CD4-positive, alpha-beta T cell treated with Interleukin-15 for 1 hour (primary cell): ENCODE measurements around the gene ZNF827.

Source experiments
- DNase-seq: peaks from one replicate; pipeline ENCODE4 v3.0.0-alpha.2; 2020

Gene ZNF827

DNA sequence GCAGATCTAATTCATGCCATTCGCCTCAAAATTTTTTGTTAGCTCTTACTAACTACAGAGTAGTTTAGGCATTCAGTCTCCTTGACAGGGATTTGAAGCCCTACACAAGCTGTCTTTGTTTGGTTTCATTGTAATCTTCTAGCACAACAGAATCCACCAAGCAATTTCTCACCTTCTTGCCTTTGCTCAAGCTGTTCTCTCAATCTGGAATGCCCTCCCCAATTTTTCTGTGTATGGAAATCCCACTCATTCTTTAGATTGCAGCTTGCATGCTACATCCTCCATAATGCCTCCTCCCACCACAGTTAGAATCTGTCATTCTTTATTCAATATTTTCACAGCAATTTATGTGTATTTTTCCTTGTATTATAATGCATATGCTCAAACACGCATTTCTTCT lies 195.0 kb downstream of the ZNF827 start:
- no peak for DNase-seq

DNA sequence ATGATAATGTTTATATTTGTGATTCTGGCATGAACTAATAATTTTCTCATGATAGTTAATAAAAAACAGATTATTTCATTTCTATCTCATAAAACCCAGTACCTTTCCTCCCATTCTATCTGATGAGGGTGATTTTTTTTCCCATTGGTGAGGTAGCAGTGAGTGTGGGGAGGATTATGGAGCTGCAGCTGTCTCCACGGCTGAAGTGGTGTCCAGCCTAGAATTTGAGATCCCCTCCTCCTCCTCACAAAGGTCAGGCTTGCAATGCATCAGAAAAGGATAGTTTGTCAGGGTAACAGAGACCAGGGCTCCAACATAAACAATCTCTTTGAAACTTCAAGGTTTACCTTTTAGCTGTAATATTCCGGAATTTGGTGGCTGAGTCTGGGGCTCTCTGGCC lies 197.8 kb downstream of the ZNF827 start:
- DNase-seq: no peak

- no peak for DNase-seq
Observed at GRCh38 chr4:145739845-145740244, 198.8 kb downstream of the ZNF827 start.

- DNase-seq: no peak
Observed at GRCh38 chr4:145736241-145736831, 202.3 kb downstream of the ZNF827 start.

DNA sequence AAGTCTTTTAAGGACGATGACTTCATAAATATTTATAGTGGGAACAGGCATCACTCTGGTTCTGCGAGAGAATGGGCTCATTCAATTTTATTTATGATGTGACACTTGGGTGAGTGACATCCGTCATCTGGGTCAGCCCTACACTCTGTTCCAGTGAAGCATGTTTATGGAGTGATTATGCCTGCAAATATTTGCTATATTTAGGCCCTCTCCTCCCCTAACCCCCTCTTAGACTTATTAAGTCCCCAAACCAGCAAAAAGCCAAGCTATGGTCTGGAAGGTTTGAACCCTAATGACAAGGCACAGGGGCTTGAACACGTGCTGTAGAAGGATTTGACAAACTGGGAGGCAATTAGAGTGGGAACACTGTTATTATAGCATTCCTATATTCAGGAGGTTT lies 202.8 kb downstream of the ZNF827 start:
- no peak for DNase-seq

GRCh38 chr4:145735347-145735675 lies 203.3 kb downstream of the ZNF827 start:
- no peak for DNase-seq

DNA sequence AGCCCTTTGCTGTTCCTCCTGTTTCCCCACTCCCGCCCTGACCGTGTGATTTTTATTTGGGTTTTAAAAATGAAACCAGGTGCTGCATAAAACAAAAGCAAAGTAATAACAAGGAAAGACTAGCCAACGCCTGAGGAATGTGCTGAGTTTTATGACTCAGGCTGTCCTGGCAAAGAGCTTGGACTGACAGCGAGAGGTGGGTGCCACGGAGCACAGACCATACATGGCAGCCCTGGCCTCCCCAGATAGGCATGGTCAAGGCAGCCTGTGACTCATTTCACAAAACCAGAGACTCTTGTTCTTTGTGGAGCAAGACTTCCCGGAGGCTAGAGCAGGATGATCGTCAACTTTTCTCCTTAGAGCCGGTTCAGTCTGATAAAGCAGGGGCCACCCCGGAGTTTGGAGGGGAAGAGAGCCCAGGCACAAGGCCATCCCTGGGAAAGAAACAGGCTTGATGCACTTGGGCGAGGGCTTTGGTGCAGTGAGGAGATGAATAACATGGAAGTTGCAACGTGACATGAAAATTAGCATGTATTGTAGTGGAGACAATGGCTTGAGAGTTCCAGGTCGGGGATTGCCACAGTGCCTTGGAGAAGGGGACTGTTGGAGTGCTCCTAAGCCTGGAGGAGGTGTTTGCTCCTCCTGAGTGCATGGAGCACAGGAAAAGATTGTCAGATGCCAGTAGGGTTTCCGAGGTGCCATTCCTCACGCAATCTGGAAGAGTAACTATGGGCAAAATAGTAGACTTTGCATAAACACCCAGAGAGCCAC lies 203.9 kb downstream of the ZNF827 start:
- no peak for DNase-seq

GRCh38 chr4:145734031-145734430 lies 204.6 kb downstream of the ZNF827 start:
- DNase-seq: no peak

- DNase-seq: peak; percentile 83
Observed at GRCh38 chr4:145732895-145733880, 205.4 kb downstream of the ZNF827 start.

GRCh38 chr4:145732001-145732815 lies 206.4 kb downstream of the ZNF827 start:
- no peak for DNase-seq

GRCh38 chr4:145731028-145731427 lies 207.6 kb downstream of the ZNF827 start:
- no peak for DNase-seq

- no peak for DNase-seq
Observed at GRCh38 chr4:145730026-145730425, 208.6 kb downstream of the ZNF827 start.

DNA sequence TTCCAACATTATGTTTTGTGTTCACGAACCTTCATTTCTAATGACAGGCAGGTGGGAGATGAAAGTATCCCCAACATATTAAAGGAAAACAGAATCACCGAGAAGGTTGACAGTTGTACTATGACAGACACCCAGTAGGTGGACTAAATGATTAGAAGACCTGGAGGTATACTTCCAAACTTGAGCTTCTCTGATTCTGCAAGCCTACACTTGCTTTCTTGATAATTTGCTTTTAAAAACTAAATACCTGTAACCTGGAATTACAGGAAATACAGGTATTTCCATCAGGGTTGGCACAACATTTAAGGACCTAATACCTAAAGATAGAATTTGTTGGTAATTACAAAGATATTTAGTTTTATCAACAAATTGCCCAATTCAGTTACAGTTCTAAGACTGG lies 215.3 kb downstream of the ZNF827 start:
- DNase-seq: no peak

DNA sequence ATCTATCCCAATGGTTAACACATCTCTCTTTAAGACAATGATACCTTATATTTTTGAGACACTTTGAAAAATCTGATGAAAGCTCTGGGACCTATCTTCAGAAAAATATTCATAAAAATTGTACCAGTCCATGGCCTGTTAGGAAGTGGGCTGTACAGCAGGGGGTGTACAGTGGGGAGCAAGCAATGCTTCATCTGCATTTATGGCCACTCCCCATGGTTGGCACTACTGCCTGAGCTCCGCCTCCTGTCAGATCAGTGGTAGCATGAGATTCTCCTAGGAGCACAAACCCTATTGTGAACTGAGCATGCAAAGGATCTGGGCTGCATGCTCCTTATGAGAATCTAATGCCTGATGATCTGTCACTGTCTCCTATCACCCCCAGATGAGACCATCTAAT lies 216.1 kb downstream of the ZNF827 start:
- DNase-seq: no peak

DNA sequence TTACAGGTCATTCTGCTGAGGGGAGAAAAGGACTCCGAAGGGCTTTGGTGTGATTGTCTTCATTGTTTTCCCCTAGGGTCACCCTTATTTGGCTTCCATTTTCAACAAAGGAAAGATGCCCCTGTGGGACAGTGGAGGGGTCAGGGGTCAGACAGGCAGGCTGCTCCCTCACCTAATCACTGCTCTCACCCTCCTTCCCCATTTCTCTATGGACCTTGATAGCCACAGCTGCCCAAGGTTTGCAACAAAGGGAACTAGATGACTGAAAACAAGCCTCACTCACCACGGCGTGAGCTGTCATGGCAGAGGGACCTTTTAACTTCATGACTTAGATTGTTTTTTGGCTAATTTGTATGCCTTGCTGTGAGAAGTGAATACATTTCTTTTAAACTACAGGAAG lies 218.0 kb downstream of the ZNF827 start:
- DNase-seq: no peak

GRCh38 chr4:145719752-145720624 lies 218.6 kb downstream of the ZNF827 start:
- DNase-seq: no peak

GRCh38 chr4:145716661-145717200 lies 221.9 kb downstream of the ZNF827 start:
- no peak for DNase-seq

DNA sequence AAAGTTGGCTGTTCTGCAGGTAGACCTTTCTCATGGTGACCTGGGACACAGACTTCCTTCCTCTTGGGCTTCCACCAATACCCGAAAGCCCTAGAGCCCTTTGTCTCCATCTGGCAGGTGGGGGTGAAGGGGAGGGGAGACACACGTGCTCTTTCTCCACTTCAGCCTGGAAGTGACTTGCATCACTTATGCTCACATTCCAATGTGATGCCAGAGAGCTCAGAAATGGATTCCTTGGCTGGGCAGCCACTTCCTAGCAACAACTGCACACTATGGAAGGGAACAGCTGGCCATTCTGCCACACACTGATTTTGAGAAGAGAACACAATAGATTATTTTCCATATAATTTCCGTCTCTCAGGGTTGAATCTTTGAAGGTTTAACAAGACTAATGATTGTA lies 222.4 kb downstream of the ZNF827 start:
- DNase-seq: no peak

DNA sequence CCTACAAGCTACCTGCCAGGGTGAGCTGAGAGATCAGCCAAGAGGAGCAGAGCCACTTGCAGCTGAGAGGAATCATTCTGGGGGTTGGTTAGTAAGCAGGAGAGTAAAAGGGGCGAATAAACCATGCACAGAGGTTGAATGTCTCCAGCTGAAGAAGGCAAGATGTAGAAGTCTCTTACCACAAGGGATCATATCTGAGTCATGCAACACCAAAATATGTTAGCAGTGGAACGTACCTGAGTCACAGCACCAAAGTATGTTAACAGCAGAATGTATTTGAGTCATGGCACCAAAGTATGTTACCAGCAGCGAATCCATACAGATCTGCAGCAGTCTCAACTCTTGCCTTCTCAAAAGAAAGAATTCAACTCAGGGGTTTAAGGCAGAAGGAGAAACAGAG lies 228.8 kb downstream of the ZNF827 start:
- no peak for DNase-seq

- no peak for DNase-seq
Observed at GRCh38 chr4:145709336-145709735, 229.3 kb downstream of the ZNF827 start.
